K562 (cell line): ENCODE measurements around the gene PPFIA1.

Experiments used
- CEBPG ChIP-seq, 3 experiments: fragments of 200-800 bp in 1 of 3; sonication (Bioruptor generic) in 1 of 3; sonication (generic) in 1 of 3; formaldehyde crosslinking in 1 of 3; IDR thresholded peaks in 2 of 3; conservative IDR thresholded peaks in 1 of 3; 2 replicates each; pipeline versions ENCODE4 v1.6.1 to v1.8.0; 2016 to 2022; ENCODE audit warnings: missing compliant biosample characterization in 2 of 3, missing genetic modification characterization in 2 of 3, mild to moderate bottlenecking in 1 of 3, missing genetic modification reagents in 1 of 3
- CHD2 ChIP-seq: IDR thresholded peaks from 2 replicates; pipeline ENCODE4 v1.6.1; 2011; ENCODE audit warnings: low read depth, low read length
- COPS2 ChIP-seq: fragments of 450-650 bp; conservative IDR thresholded peaks from 2 replicates; pipeline ENCODE4 v1.6.1; 2016; ENCODE audit warnings: mild to moderate bottlenecking, moderate library complexity
- CTCF ChIP-seq, 3 experiments: IDR thresholded peaks in 2 of 3; conservative IDR thresholded peaks in 1 of 3; 2 replicates each; pipeline ENCODE4 v1.5.1; 2011 to 2012; ENCODE audit warnings: low read length in 3 of 3, mild to moderate bottlenecking in 3 of 3, control low read depth in 2 of 3, improper control_type of control experiment in 1 of 3, inconsistent platforms in 1 of 3, low read depth in 1 of 3, mixed read lengths in 1 of 3, moderate library complexity in 1 of 3; ENCODE audit not compliant: insufficient read depth in 2 of 3
- GTF2F1 ChIP-seq: IDR thresholded peaks from 2 replicates; pipeline ENCODE4 v1.6.1; 2011; ENCODE audit warnings: low read depth, low read length, improper control_type of control experiment
- KAT7 ChIP-seq: sonication (generic); formaldehyde crosslinking; IDR thresholded peaks from 2 replicates; pipeline ENCODE4 v1.8.0; 2022; ENCODE audit warnings: missing genetic modification reagents, mild to moderate bottlenecking, borderline replicate concordance
- KLF16 ChIP-seq: IDR thresholded peaks from 2 replicates; pipeline ENCODE4 v1.6.1; 2016; ENCODE audit warnings: antibody characterized with exemption
- NR2C2 ChIP-seq, 2 experiments: fragments of 200-800 bp in 1 of 2; sonication (Bioruptor generic) in 1 of 2; sonication (generic) in 1 of 2; formaldehyde crosslinking in 1 of 2; IDR thresholded peaks; 2 replicates each; pipeline versions ENCODE4 v1.6.1 to v1.8.0; 2016 to 2022; ENCODE audit warnings: mild to moderate bottlenecking in 1 of 2, missing compliant biosample characterization in 1 of 2, missing genetic modification characterization in 1 of 2, missing genetic modification reagents in 1 of 2
- RBM22 ChIP-seq: fragments of 200-400 bp; formaldehyde crosslinking; IDR thresholded peaks from 2 replicates; pipeline ENCODE4 v1.6.1; 2018; ENCODE audit warnings: low read length, low read depth; ENCODE audit not compliant: poor library complexity, severe bottlenecking
- SIN3A ChIP-seq, 2 experiments: fragments of 150-350 bp in 1 of 2; IDR thresholded peaks; 2 replicates each; pipeline ENCODE4 v1.6.1; 2011 to 2016; ENCODE audit warnings: borderline replicate concordance in 2 of 2, low read depth in 2 of 2, low read length in 2 of 2, mild to moderate bottlenecking in 2 of 2, moderate library complexity in 2 of 2; ENCODE audit not compliant: control insufficient read depth in 1 of 2

- TF ChIP-seq CTCF (IDR thresholded peaks at IDR 0.05 in 2 of 3, conservative IDR thresholded peaks at IDR 0.05 in 1 of 3; ENCODE audit: insufficient read depth in 2 of 3, low read depth in 1 of 3, low read length in 3 of 3) (no peak), KAT7 (CRISPR knock-in tag) (no peak), CEBPG (CRISPR knock-in tag; IDR thresholded peaks at IDR 0.05) (no peak), CEBPG (tag; conservative IDR thresholded peaks at IDR 0.05 in 1 of 2, IDR thresholded peaks at IDR 0.05 in 1 of 2) (no peak), KLF16 (no peak), NR2C2 (CRISPR knock-in tag; IDR thresholded peaks at IDR 0.05) (no peak), NR2C2 (tag; IDR thresholded peaks at IDR 0.05) (no peak), COPS2 (no peak), CHD2 (no peak), SIN3A (IDR thresholded peaks at IDR 0.05; ENCODE audit: borderline replicate concordance in 2 of 2, control insufficient read depth in 1 of 2, low read depth in 2 of 2, low read length in 2 of 2) (no peak), RBM22 (no peak), GTF2F1 (no peak)
These were observed 36.5 kb upstream of the PPFIA1 start for GRCh38 chr11:70233962-70234361.
